NK-92 treated with Interleukin-12 subunit alpha and Interleukin-12 subunit beta, amount 100 ng/mL, for 24 hours (cell line): ENCODE results near the gene BLACAT1.
A peak's percentile ranks its signal among the peaks of the same experiment; 100 is the strongest.

ENCODE experiments used
- DNase-seq: peaks from one replicate; lab custom pipeline; 2025; lab: John Stamatoyannopoulos, UW

BLACAT1 gene

GRCh38 chr1:205455581-205456382 is at the start of gene BLACAT1:
Gene BLACAT1 (minus strand): TSS chr1:205456045.
- DNase-seq = no peak

GRCh38 chr1:205505076-205505729 is 49.4 kb upstream of the BLACAT1 start:
- DNase-seq = no peak

- DNase-seq = no peak
These were observed 48.6 kb upstream of the BLACAT1 start, which contains the start of gene CDK18 for GRCh38 chr1:205504311-205505075. Gene CDK18 (plus strand): TSS chr1:205504669. CDS start chr1:205523168, 18,499 bp downstream.

DNA sequence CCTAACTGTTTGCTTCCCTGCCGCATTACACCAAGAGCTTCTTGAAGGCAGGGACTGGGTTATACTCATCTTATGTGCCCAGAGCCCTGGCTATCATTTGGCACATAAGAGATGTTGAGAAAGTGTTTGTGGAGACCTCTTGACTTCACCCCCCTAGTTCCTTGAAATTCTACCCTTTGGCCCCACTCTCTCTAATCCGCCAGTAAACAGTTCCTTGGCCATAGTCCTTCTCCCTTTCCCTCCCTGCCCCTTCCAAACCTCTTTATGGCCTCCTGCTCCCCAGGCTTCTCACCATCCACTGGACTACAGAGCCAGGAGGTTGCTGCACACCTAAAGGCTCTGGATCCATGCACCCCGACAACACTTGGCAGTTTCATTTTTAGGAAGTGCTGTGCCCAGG is 47.1 kb upstream of the BLACAT1 start:
- DNase-seq = no peak

- no peak for DNase-seq
These were observed 46.4 kb upstream of the BLACAT1 start for GRCh38 chr1:205502111-205502810.

DNA sequence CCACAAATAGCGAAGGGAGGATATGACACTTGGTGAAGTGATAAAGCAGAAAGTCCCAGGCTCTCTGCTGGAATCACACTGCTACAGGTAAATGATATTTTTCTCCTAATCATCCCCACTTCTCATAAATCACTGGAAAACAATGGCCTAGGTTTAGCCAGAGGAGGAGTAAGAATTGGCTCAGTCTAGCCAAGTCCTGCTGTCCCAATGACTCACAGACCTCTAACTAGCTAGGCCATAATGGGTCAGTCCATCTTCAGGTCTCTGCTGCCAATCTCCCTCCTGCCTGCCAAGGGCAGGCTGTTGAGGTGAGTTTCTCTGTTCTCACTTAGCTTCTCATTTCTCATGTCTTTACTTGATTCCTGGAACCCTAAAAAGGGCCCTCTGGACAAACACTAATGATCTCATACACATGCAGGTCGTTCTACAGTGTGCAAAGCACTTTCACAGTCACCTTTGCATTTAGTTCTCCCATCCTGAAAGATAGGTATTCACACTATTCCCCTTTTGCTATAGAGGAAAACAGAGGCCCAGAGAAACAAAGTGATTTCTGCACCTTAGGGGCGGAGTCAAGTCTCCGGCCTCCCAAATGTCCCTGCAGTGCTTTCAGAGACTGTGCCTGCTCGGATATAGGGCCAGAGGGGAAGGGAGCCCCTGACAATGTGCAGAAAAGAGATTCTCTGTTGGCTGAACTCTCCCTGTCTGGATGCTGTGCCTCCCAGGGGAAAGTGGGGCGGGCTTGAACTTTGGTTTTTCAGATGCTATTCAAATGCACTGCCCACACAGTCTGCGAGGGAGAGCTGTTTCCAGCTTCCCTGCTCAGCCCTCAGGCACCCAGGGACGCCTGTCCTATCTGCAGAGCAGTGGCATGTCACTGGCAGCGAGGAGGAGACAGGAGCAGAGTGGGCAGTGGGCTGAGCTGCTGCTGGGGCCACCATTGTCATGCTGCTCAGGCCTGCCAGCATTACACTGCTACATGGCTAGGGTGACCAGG is 44.7 kb upstream of the BLACAT1 start:
- no peak for DNase-seq

- DNase-seq = no peak
These were observed 43.9 kb upstream of the BLACAT1 start for GRCh38 chr1:205499789-205500188.

GRCh38 chr1:205497351-205497750 is 41.5 kb upstream of the BLACAT1 start:
- no peak for DNase-seq

- DNase-seq = no peak
These were observed 40.8 kb upstream of the BLACAT1 start for GRCh38 chr1:205496661-205497060.

GRCh38 chr1:205495237-205495823 is 39.5 kb upstream of the BLACAT1 start:
- no peak for DNase-seq

DNA sequence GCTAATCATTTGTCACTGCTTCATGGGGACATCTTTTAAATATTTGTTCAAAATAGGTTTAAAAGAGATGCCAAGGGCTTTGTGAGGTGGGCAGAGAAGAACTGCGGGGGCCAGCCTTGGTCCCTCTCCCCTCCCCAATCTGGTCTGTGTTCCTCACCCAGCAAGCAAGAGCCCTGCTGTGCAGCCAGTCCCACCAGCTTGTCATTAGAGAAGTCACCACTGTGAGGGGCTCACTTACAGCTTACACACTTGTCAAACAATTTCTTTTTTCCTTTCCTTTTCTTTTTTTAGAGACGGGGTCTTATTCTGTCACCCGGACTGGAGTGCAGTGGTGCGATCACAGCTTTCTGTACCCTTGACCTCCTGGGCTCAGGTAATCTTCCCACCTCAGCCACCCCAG is 38.3 kb upstream of the BLACAT1 start:
- no peak for DNase-seq

GRCh38 chr1:205493241-205494085 is 37.6 kb upstream of the BLACAT1 start:
- DNase-seq = peak; percentile 58

DNA sequence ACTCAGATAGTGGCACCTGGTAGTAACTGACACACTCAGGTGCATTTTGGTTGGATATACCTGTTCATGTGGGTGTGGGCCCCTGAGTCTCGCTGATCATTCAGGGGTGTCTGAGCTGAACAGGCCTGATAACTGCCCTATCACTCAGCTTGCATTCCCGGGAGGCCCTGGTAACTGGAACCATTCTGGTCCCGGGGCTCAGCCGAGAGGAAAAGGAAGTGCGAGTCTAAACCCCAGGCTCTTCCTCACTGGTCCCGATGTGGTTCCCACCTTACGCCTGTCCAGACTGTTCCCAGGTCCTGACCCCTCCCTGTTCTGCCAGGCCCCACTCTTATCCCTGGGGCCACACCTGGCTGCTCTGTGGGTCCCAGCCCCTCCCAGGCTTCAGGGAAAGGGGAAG is 36.9 kb upstream of the BLACAT1 start:
- DNase-seq = no peak

DNA sequence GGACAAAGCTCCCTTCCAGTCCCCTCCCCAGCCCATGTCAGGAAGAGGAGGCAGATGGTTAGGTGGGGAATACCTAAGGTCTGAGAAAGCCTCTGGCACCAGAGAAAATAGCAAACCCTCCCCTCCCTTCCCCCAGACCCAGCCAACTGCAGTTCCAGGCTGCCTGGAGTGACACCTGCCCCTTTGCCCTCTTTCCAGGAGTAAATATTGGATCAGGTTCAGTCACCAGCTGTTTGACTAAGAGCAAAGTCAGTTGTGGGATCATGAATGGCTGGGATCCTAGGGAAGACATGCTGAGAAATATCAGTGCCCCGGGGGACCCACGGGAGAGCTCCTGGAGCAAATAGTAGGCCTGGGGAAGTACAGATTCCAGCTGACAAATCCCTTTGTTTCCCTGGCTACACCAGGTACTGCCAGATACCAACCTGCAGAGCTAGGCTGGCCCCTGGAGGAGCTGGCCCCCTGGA is 36.4 kb upstream of the BLACAT1 start:
- no peak for DNase-seq

DNA sequence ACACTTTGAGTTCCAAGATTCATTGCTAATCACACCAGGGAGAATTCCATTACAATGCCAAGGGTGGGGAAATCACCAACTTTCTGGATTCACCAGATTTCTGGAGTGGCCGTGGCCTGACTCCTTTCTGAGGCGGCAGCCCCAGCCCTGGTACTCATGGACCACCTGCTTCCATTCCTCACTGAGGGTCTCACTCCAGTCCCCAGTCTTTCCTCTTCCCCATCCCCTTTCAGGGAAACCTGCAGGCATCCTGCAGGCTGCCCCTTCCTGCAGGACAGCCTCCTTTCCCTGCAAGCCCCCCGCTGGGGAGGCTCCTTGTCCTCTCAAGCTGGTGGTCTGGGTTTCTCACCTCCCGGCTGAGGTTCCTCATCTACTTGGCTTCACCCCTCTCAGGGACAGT is 35.9 kb upstream of the BLACAT1 start:
- no peak for DNase-seq

DNA sequence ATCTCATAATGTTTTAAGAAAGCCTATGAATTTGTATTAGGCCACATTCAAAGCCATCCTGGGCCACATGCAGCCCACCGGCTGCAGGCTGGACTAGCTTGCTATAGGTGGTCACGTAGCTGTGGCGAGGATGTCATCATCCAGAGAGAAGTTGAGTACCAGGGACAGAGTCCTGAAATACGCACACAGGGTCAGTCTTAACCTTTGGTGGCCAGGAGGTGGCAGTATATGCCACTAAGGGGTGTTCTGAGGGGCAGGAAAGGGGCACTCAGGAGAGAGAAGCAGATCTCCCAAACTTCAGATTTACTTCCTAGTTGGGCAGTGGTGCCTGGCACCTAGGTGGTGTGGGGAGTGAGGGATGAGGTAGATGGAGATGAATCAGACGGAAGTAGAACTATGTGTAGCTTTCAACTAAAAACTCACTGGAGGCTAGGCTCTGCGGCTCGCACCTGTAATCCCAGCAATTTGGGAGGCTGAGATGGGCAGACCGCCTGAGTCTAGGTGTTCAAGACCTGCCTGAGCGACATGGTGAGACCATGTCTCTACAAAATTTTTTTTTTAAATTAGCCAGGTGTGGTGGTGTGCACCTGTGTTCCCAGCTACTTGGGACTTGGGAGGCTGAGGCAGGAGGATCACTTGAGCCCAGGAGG is 32.4 kb upstream of the BLACAT1 start:
- peak; percentile 58 for DNase-seq

DNA sequence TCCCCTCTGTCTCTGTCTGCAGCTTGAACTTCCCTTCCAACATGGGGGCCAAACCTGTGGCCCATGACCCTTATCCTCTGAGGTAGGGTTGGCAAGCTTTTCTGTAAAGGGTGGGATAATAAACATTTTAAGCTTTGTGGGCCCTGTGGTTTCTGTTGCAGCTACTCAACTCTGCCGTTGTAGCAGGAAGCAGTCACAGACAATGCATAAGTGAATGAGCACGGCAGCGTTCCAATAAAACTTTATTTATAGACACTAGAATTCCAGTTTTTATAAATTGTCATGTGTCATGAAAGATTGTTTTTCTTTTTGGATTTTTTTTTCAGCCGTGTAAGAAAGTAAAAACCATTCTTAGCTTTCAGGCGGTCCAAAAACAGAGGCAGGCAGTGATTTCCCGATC is 30.4 kb upstream of the BLACAT1 start:
- DNase-seq = no peak

GRCh38 chr1:205484985-205485967 is 29.4 kb upstream of the BLACAT1 start:
- DNase-seq = peak; percentile 61
